RPMI8226 (cell line): Measurements from ENCODE around the gene EXO5.
"Not testable (repeated sequence)": the region's sequence is repeated elsewhere in the genome, so short reads cannot be mapped to it uniquely, and the experiment has no call there.

Experiments
- DNase-seq: peaks from one replicate; pipeline ENCODE4 v3.0.0-alpha.2; 2015

Gene EXO5

DNA sequence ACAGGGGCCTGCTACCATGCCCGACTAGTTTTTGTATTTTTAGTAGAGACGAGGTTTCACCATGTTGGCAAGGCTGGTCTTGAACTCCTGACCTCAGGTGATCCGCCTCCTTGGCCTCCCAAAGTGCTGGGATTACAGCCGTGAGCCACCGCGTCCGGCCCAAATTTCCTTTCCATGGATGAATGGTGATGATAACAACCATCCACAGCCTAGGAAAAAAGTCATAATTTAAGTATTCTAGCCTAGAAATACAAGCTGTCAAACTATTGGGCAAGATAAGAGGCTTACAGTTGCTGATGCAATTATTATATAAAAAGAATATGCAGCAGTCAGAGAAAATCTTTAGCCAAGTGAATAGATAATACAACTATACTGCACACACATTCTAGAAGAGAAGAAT, 46.2 kb downstream of the EXO5 start:
- DNase-seq: not testable (repeated sequence)

- DNase-seq: no peak
Measured at GRCh38 chr1:40556121-40556520, 47.6 kb downstream of the EXO5 start.

GRCh38 chr1:40558241-40558640, 49.7 kb downstream of the EXO5 start:
- DNase-seq: not testable (repeated sequence)

DNA sequence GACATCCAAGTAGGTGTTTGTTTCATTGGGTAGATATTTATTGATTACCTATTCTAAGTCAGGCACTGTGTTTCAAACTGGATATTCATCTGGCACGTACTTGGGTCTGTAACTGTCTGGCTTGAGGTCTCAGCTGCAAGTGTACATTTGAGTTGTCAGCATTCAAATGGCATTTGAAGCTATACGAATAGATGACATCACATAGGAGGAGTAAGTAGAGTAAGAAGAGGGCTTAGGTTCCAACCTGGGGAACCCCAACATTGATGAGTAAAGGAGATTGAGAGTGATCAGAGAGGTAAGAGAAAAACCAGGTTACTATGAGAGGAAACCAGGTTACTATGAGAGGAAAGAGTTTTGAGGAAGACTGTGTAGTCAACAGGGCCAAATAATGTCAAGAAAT, 53.6 kb downstream of the EXO5 start:
- DNase-seq: no peak

- DNase-seq: no peak
Measured at GRCh38 chr1:40563266-40563665, 54.7 kb downstream of the EXO5 start.

DNA sequence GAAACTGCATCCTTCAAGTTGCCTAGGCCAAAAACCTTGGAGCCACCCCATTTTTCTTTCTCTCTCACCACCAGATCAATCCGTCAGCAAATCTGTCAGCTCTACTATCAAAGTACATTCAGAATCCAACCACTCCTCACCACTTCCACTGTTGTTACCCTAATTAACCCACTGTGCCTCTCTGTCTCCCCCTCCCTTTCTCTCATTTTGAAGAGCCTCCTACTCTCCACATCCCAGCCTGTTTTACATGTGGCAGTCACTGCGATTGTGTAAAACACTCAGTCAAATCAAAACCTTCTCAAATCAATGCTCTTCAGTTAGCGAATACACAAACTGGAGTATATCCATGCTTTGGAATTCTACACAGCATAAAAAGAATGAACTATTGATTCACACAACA, 55.9 kb downstream of the EXO5 start:
- DNase-seq: no peak

GRCh38 chr1:40564913-40565312, 56.3 kb downstream of the EXO5 start:
- DNase-seq: no peak
